Thyroid gland (tissue), 4 donors: ENCODE results near the gene DDX19B. TPM values are rescaled to one million over a fixed set of nuclear protein-coding genes. Genes with fewer than 3 reads are reported as not detected.
"Not testable (repeated sequence)": the region's sequence is repeated elsewhere in the genome, so short reads cannot be mapped to it uniquely, and the experiment has no call there.

Experiments
- DNase-seq, 2 donors: peaks; one replicate each; pipeline ENCODE4 v3.0.0-alpha.2; 2019
- H3K27ac ChIP-seq, 3 donors: fragments of 200-600 bp; sonication (generic); 1 replicate in 2 of 3; 2 replicates in 1 of 3; pipeline ENCODE4 v1.5.1; 2016 to 2019; ENCODE audit warnings: mild to moderate bottlenecking in 1 of 3, moderate library complexity in 1 of 3
- H3K27me3 ChIP-seq: fragments of 200-600 bp; sonication (generic); one replicate; pipeline ENCODE4 v1.5.1; 2019
- H3K36me3 ChIP-seq, 2 donors: fragments of 200-600 bp; sonication (generic); one replicate each; pipeline ENCODE4 v1.5.1; 2016 to 2019
- H3K4me1 ChIP-seq, 2 donors: fragments of 200-600 bp; sonication (generic); one replicate each; pipeline ENCODE4 v1.5.1; 2017 to 2019
- H3K4me3 ChIP-seq, 3 donors: fragments of 200-600 bp; sonication (generic); replicated peaks in 1 of 3; 1 replicate in 2 of 3; 2 replicates in 1 of 3; pipeline ENCODE4 v1.5.1; 2016; ENCODE audit warnings: mild to moderate bottlenecking in 1 of 3
- H3K9me3 ChIP-seq: fragments of 200-600 bp; sonication (generic); one replicate; pipeline ENCODE4 v1.5.1; 2017
- CTCF ChIP-seq, 6 experiments: fragments of 200-600 bp in 3 of 6; fragments of 450-650 bp in 3 of 6; sonication (generic) in 3 of 6; IDR thresholded peaks; one replicate each; pipeline ENCODE4 v1.5.1; 2016 to 2019; ENCODE audit warnings: antibody characterized with exemption in 6 of 6, mild to moderate bottlenecking in 2 of 6, inconsistent platforms in 1 of 6, moderate library complexity in 1 of 6
- POLR2A ChIP-seq, 2 donors: fragments of 450-650 bp; IDR thresholded peaks; one replicate each; pipeline ENCODE4 v1.6.1; 2017; ENCODE audit warnings: antibody characterized with exemption in 2 of 2, mild to moderate bottlenecking in 2 of 2, moderate library complexity in 1 of 2
- WGBS, 2 donors: methylation state at CpG; one replicate each; pipeline ENCODE4 v1.1.5; 2017; 5-methylcytosine and 5-hydroxymethylcytosine counted together
- intact Hi-C: fragments of 100-400 bp; cut with DNase I; formaldehyde crosslinking; loops from one replicate; pipeline ENCODE4 v1.15.1; 2023
- total RNA-seq, 4 donors: library from RNA; depleted of rRNA; stranded (reverse); fragments of >200 nt; gene quantifications; one replicate each; pipeline ENCODE4 v1.2.3, GENCODE V29; 2016

DDX19B gene
- total RNA-seq, 4 donors from 2014 or later, result 35.8 to 53.6 (median 44.9) TPM

- Histone ChIP-seq H3K9me3 (no peaks in the 10 kb centered on the region), H3K4me3 (no peak overlapping the region), H3K27ac (no peak overlapping the region), H3K4me1 (no peaks in the 10 kb centered on the region), H3K36me3 (peaks cover 83 to 92% of the 10 kb centered on the region in 2 donors), H3K27me3 (no peaks in the 10 kb centered on the region)
- no peak for TF ChIP-seq POLR2A (IDR thresholded peaks at IDR 0.05)
- no peak for TF ChIP-seq CTCF (IDR thresholded peaks at IDR 0.05)
- WGBS, 2 donors, result 90 to 91% methylated on average over 12 of the region's 12 CpGs
- intact Hi-C loops, result no loop called here
- DNase-seq, result no peak
Measured at GRCh38 chr16:70269471-70269870, 29.5 kb upstream of the DDX19B start.

GRCh38 chr16:70270176-70270575 is 28.8 kb upstream of the DDX19B start:
- intact Hi-C loops, result no loop called here

GRCh38 chr16:70271696-70272095 is 27.3 kb upstream of the DDX19B start:
- H3K27ac ChIP-seq, result no peak overlapping the region
- WGBS, 2 donors, result 97% methylated on average over 10 of the region's 10 CpGs
- peaks cover 83 to 93% of the 10 kb centered on the region in 2 donors for H3K36me3 ChIP-seq
- no peak for TF ChIP-seq CTCF (IDR thresholded peaks at IDR 0.05)
- no peak for TF ChIP-seq POLR2A (IDR thresholded peaks at IDR 0.05)
- no peak overlapping the region for H3K4me3 ChIP-seq
- H3K27me3 ChIP-seq, result no peaks in the 10 kb centered on the region
- no peaks in the 10 kb centered on the region for H3K9me3 ChIP-seq
- no peaks in the 10 kb centered on the region for H3K4me1 ChIP-seq
- no peak for DNase-seq
- intact Hi-C loops, result no loop called here

More at GRCh38 chr16:70270176-70270575, 28.8 kb upstream of the DDX19B start:
- Histone ChIP-seq H3K27ac (no peak overlapping the region), H3K4me3 (no peak overlapping the region), H3K27me3 (no peaks in the 10 kb centered on the region), H3K9me3 (no peaks in the 10 kb centered on the region), H3K4me1 (no peaks in the 10 kb centered on the region), H3K36me3 (peaks cover 83 to 92% of the 10 kb centered on the region in 2 donors)
- DNase-seq, result no peak
- 83 to 97% methylated on average over 3 of the region's 3 CpGs for WGBS, 2 donors
- TF ChIP-seq POLR2A (IDR thresholded peaks at IDR 0.05) (no peak), CTCF (IDR thresholded peaks at IDR 0.05) (no peak)

GRCh38 chr16:70276392-70276791 is 22.6 kb upstream of the DDX19B start:
- intact Hi-C loops, result no loop called here
- TF ChIP-seq CTCF (IDR thresholded peaks at IDR 0.05), result no peak
- no peak for TF ChIP-seq POLR2A (IDR thresholded peaks at IDR 0.05)
- no peaks in the 10 kb centered on the region for H3K9me3 ChIP-seq
- WGBS, 2 donors, result 95 to 100% methylated on average over 1 of the region's 1 CpG
- no peaks in the 10 kb centered on the region for H3K4me1 ChIP-seq
- H3K27ac ChIP-seq, result no peak overlapping the region
- peaks cover 78 to 88% of the 10 kb centered on the region in 2 donors for H3K36me3 ChIP-seq
- no peak for DNase-seq
- no peak overlapping the region for H3K4me3 ChIP-seq
- no peaks in the 10 kb centered on the region for H3K27me3 ChIP-seq

- H3K9me3 ChIP-seq, H3K27ac ChIP-seq, H3K4me3 ChIP-seq, DNase-seq, H3K27me3 ChIP-seq, intact Hi-C loops: not testable (repeated sequence)
- WGBS, 2 donors, result 94 to 96% methylated on average over 17 of the region's 17 CpGs
- Histone ChIP-seq H3K4me1 (peaks cover 9 to 12% of the 10 kb centered on the region in 2 donors), H3K36me3 (peaks cover 12 to 27% of the 10 kb centered on the region in 2 donors)
Measured at GRCh38 chr16:70287304-70287971, 11.5 kb upstream of the DDX19B start.
